ENCODE results near the gene UNK.
"Not testable (repeated sequence)": the region's sequence is repeated elsewhere in the genome, so short reads cannot be mapped to it uniquely, and the experiment has no call there.

UNK gene

DNA sequence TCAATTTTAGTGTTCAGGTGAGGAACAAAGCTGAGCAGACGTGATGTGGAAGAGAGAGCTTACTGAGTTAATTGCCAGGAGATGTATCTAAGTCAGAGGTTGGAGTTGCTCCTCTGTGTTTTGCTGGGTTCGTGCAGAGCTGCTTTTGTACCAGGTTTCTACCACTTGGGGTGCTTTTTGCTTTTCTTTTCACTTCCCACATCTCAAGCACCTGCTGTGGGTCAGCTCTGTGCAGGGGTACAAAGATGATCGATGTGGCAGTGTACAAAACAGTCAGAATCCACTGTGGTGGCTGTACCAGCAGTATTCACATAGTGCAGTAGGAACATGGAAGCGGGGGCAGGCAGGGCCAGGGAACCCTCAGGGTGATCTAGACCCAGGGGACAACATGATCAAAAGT, 14.8 kb downstream of the UNK start:
- DNase-seq (ENCODE audit: low read depth in 2 of 2), result no peak

DNA sequence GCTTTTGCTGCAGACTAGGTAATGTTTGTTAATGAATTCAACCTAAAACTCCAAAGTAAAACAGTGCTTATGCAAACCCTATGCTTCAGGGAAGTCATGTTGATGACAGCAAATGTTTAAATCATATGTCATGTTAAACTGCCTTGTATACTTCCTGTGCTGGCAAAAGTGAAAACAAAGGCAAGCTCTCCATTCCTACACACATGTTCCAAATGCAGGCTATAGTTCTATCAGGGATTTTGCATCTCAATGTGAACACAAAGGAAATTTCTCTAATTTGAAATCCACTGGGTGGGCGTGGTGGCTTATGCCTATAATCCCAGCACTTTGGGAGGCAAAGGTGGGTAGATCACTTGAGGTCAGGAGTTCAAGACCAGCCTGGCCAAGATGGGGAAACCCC, 19.3 kb downstream of the UNK start:
- no peak for DNase-seq (ENCODE audit: low read depth in 2 of 2)

DNA sequence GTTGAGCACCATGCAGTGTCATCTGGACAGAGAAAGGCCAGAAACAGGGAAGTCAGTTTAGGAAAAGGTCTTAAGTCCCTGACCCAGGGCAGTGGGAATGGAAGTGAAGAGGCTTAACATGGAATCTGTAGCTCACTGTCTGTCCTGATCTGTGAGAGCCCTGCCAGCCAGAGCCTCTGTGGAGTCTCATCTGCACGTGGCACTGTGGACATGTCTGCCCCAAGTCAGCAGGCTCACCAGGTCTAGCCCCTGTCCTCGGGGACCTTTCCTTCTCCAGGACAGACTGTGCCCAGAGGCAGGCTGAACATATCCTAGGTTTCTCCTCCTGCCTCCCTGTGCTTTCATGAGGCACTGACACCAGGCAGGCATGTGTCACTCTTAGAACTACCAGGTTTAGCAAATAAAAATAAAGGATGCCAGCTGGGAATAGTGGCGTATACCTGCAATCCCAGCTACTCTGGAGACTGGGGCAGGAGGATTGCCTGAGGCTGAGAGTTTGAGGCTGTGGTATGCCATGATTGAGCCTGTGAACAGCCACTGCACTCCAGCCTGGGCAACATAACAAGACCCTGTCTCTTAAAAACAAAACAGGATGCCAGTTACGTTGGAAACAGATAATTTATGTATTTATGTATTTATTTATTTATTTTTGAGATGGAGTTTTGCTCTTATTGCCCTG, 22.4 kb downstream of the UNK start:
- DNase-seq (ENCODE audit: low read depth in 2 of 2), result no peak

DNA sequence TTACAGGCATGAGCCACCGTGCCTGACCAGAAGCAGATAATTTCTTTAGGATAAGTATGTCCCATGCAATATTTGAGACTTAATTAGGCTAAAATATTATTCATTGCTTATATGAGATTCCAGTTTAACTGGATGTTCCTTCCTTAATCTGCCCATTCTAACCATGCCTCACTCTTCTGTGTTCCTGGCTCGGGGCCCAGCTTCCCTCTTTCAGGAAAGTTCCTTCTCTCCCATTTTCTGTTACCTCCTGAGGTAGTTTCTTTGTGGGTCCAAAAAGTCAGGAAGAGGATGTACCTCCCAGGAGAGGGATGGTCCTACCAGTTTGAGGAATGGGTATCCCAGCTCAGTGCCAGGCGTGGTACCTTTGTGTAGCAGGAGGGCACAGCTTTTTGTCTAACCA, 23.3 kb downstream of the UNK start:
- no peak for DNase-seq (ENCODE audit: low read depth in 2 of 2)

DNA sequence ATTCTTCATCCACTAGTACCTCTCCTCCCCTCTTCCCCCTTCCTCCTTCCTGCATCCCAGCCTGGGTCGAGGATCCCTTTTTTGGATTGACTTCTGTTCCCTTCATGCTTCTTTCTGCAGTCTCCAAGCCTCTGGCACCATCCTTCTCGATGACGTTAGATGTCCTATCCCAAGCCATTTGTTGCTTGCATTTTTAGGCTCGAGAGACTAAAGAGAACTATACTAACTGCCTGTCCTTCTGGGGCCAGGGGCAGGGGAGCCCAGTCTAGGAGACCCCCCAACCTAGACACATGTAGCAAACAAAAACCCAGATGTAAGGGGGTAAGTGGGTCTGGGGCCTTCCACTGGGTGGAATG, 23.9 kb downstream of the UNK start:
- no peak for DNase-seq (ENCODE audit: low read depth in 2 of 2)

DNA sequence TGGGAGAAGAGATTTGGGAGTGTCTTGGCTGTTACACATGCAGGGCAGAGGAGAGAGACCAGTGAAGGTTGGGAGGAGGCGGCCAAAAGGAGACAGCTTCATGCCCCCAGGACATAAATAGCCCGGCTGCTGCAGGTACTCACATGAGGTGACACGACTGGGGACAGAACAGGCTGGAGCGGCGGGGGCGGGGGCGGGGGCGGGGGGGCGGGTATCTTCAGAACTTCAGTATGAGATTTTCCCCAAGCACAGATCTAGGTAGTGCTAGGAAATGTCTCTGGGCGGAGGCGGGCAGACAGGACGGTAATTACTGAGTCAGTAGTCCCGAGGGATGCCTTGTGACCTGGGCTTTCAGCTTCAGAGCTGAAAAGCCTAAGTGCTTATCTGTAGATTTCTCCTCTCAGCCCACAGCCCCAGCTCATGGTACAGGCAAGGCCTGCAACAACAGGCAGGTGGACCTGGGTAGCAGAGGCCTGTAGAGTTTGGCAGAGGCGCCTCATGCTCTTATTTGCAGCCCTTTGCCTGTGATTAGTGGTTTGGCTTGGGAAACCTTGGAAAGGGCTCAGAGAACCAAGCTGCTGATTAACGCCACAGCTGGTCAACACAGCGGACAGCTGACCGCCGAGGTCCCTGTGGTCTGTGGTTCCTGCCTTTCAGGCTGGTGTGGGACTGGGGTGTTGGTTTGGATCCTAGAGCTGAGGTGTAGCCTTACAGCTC, 24.5 kb downstream of the UNK start:
- DNase-seq (ENCODE audit: low read depth in 2 of 2), result no peak

DNA sequence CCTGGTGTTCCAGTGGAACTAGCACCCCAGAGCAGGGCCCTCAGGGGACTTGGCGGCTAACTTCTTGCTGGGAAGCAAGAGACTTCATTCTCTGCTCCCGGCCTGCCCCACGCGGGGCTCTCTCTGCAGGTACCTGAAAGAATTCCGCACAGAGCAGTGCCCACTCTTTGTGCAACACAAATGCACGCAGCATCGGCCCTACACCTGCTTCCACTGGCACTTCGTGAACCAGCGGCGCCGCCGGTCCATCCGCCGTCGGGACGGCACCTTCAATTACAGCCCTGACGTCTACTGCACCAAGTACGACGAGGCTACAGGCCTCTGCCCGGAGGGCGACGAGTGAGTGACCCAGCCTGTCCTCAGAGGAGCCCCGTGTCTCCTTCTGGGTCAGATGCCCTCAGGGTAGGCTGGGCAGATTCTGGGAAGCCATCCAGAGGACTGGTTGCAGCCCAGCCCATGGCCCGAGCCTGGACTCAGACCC, 25.1 kb downstream of the UNK start:
- no peak for DNase-seq (ENCODE audit: low read depth in 2 of 2)

DNA sequence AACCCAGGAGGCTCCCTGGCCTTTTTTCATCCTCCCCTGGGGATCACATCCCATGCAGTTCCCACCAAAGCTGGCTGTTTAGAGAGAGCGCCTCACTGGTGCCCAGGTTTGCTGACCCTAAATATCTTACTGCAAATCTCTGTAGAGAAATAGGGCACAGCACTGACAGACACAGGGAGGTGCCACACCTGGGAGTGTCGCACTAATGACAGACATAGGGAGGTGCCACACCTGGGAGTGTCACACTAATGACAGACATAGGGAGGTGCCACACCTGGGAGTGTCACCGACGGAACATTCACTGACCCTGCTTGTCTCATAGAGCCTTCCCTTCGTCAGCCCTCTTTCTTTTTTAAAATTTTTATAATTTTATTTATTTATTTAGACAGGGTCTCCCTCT, 25.6 kb downstream of the UNK start:
- DNase-seq (ENCODE audit: low read depth in 2 of 2), result no peak

DNA sequence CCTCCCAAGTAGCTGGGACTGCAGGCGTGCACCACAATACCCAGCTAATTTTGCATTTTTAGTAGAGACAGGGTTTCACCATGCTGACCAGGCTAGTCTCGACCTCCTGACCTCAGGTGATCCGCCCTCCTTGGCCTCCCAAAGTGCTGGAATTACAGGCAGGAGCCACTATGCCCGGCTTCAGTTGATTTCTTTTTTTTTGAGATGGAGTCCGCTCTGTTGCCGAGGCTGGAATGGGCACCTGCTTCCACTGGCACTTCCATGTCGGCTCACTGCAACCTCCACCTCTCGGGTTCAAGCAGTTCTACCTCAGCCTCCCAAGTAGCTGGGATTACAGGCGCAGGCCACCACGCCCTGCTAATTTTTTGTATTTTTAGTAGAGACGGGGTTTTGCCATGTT, 26.1 kb downstream of the UNK start:
- DNase-seq (ENCODE audit: low read depth in 2 of 2), result not testable (repeated sequence)

DNA sequence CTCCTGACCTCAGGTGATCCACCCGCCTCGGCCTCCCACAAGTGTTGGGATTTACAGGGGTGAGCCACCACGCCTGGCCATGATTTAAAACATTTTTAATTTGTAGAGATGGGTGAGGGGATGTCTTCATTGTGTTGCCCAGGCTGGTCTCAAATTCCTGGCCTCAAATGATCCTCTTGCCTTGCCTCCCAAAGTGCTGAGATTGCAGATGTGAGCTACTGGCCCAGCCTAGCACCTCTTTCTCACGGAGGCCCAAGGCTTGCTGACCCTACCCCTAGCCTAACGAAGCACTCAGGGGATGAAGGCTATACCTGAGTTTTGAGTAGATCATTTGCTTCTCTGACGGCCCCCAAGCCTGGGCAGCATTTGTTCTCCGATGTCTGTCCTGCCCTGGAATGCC, 26.6 kb downstream of the UNK start:
- DNase-seq (ENCODE audit: low read depth in 2 of 2), result no peak

DNA sequence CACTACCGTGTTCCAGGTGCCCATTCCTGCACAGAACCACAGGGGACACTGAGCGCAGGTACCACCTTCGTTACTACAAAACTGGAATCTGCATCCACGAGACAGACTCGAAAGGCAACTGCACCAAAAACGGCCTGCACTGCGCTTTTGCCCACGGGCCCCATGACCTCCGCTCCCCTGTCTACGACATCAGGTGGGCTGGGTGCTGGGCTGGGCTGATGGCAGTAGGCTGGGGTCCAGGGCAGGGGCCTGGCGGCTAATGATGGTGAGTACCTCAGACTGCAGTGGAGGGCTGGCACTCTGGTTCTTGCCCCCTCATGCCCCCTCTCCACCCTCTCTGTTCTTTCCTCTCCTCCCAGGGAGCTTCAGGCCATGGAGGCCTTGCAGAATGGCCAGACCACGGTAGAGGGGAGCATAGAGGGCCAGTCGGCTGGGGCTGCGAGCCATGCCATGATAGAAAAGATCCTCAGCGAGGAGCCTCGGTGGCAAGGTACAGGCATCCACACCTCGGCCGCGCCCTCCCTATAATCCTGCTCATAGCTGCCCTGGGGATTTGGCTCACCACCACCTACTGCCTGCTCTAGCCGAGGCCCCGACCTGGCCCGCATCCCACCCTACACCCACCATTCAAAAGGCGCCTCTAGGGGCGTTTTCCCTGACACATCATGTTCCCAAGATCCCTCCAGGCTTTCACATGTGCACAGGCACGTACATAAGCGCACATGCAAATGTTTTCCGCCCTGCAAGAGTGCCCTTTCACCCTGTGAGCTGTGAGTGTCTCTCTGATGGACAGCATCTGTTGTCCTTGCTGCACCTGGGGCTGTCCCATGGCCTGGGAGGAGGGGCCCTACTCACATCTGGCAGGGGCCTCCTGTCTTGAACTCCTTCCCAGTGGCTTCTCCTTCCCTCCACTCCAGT, 27.7 kb downstream of the UNK start:
- no peak for DNase-seq (ENCODE audit: low read depth in 2 of 2)

DNA sequence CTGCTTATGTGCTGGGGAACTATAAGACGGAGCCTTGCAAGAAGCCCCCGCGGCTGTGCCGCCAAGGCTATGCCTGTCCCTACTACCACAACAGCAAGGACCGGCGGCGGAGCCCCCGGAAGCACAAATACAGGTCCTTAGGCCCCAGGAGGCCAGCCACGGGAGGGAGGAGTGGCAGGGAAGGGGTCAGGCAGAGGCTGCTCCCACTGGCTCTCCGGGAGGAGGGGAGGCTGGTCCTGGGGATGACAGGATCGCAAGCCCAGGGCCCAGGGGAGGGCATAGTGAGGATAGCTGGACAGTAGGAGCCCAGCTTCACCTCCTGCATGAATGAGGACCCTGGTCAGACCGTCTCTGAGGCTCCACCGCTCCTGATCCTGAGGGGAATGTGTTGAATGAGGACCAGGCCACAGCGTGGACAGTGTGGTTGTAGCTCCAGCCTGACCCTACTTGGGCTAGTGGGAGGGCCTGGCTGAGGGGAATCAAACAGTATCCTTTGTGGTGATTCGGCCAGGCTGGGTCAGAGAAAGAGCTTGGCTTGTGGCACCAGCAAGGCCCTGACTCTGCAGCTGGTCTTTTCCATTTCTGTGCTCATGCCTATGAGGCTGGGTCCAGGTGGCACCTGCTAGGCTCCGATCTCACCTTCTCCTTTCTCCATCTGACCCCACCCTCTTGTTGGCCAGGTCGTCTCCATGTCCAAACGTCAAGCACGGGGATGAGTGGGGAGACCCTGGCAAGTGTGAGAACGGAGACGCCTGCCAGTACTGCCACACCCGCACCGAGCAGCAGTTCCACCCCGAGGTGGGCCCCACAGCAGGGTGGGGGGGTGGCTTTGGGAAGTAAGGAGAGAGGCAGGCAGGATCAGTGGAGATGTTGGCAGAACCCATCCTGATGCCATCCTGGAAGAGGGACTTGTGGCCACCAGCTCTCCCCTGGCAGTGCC, 28.7 kb downstream of the UNK start:
- no peak for DNase-seq (ENCODE audit: low read depth in 2 of 2)

DNA sequence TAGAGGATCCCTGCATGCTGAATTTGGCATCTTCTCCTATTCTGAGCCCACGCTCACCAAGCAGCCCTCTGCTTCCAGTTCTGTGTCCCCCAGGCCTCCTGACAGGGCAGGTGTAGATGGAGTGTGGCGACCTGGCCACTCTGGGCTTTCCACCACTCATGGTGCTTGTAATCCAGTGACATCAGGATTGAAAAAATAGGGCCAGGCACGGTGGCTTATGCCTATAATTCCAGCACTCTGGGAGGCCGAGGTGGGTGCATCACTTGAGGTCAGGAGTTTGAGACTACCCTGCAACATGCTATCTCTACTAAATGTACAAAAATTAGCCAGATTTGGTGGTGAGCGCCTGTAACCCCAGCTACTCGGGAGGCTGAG, 29.4 kb downstream of the UNK start:
- no peak for DNase-seq (ENCODE audit: low read depth in 2 of 2)

DNA sequence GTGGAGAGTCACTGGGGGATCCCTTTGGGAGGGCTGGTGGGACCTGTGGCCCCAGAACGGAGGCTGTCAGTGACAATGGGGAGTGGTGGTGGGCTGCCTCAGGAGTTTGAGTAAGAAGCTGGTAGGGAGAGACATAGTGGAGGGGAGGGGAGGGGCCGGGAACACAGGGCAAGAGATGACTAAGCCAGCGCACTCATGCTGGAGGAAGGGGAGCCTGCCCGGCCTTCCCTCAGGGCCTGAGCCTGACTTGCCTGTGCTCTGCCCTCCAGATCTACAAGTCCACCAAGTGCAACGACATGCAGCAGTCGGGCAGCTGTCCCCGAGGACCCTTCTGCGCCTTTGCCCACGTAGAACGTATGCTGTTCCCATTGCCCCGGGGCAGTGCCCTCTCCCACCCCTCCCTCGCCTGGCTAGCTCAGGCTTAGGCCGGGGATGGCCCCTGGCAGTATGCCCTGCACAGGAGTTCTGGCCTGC, 30.3 kb downstream of the UNK start:
- no peak for DNase-seq (ENCODE audit: low read depth in 2 of 2)

DNA sequence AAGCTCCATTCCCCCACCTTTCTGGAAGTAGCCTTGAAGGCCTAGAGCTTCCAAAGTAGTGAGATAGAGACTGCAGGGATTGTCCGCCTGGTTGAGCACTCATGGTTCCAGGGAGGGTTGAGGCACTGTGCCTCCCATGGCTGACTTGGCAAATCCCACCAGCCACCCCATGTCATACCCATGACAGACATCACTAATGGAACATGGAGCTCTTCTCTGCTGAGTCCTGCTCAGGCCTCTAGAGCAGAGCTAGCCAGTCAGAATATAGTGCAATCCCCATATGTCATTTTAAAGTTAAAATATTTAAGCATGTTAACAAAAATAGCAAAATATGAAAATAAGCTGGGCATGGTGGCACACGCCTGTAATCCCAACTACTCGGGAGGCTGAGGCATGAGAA, 30.8 kb downstream of the UNK start:
- no peak for DNase-seq (ENCODE audit: low read depth in 2 of 2)

DNA sequence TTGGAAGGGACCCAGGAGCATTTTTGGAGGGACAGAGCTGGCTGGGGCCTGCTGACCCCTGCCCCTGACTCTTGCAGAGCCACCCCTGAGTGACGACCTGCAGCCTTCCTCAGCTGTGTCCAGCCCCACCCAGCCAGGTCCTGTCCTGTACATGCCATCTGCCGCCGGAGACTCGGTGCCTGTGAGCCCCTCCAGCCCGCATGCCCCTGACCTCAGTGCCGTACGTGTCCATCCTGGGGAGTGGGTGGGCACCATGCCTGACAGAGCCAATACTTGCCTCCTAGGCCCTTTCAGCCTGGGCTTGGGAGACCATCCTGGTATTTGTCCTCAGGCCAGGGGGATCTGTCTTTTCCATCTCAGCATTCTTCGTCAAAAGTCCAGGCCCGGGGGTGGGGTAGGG, 32.1 kb downstream of the UNK start:
- DNase-seq (ENCODE audit: low read depth in 2 of 2), result no peak

DNA sequence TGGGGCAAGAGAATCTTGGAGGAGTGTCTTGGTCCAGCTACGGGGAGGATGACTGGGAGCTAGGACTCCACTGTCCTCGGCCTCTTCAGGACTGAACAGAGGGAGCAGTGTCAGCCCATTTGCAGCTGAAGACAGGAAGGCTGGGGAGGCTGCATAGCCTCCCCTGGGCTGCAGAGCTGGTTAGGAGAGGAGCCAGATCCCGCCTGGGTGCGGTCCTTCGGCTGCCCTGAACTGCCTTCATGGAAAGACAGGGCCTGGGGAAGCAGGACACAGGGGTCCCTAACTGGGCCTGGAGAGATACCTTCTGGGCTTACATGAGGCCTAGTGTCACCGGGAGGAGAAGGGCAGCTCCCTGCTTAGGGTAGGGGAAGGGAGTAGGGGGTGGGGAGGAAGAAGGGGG, 33.0 kb downstream of the UNK start:
- no peak for DNase-seq (ENCODE audit: low read depth in 2 of 2)

DNA sequence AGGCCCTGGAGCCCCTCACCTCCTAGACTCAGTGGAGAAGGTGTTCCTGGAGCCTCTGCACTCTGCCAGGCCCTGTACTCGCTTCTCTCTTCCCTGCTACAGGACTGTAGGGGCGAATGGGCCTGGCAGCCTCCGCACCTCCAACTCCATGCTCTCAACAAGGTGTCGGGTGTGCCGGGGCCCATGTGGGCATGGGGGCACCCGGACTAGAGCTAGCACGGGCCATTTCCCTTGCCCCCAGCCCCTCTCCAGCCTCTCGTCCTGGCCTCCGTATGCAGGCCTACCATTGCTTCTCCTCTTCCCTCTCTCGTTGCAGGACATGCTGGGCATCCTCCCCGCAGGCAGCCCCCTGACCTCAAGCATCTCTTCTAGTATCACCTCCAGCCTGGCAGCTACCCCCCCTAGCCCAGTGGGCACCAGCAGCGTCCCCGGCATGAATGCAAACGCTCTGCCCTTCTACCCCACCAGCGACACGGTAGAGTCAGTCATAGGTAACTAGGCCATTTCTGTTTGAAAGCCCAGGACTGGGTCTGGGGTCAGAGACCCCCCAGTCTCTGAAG, 33.8 kb downstream of the UNK start:
- no peak for DNase-seq (ENCODE audit: low read depth in 2 of 2)

DNA sequence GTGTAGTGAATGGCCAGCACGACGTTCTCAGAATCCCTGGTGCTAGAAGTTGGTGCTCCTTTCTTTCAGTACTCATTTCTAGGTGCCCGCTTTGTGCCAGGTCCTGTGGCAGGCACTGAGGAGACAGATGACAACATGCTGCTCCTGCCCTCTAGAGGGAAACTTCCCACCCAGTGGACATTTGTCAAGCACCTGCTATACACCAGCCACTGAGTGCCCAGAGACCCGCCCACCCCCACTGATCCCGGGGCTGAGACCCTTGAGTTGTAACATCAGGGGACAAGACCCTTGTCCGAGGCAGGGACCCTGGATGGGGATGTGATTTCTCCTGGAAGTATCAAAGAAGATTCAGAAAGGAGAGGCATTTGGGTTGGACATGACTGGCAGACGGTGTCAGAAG, 34.5 kb downstream of the UNK start:
- no peak for DNase-seq (ENCODE audit: low read depth in 2 of 2)

DNA sequence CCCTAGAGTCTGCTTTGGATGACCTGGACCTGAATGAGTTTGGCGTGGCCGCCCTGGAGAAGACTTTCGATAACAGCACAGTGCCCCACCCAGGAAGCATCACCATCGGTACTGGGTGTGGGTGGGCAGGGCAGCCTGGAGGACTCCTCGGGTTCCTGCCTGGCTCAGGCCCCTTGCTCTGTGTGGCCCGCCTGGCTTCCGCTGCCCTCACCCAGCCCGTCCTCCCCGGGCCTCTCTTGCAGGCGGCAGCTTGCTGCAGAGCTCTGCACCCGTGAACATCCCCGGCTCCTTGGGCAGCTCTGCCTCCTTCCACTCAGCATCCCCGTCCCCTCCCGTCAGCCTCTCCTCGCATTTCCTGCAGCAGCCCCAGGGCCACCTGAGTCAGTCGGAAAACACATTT, 35.1 kb downstream of the UNK start:
- DNase-seq (ENCODE audit: low read depth in 2 of 2), result no peak

Data from stimulated activated CD8-positive, alpha-beta memory T cell treated with anti-CD3 and anti-CD28 coated beads, Interleukin-7, amount 100 ng/mL, for 4 hours (primary cell).